HepG2 (cell line): Measurements from ENCODE around the gene DLG5. TPM values are rescaled to one million over a fixed set of nuclear protein-coding genes. Genes with fewer than 3 reads are reported as not detected.
A peak's percentile ranks its signal among the peaks of the same experiment; 100 is the strongest.

Source experiments
- CBX5 ChIP-seq: sonication (generic); formaldehyde crosslinking; IDR thresholded peaks from 2 replicates; pipeline ENCODE4 v1.4.0; 2020; ENCODE audit warnings: missing genetic modification reagents, borderline replicate concordance
- FOSL2 ChIP-seq: sonication (generic); formaldehyde crosslinking; IDR thresholded peaks from 2 replicates; pipeline ENCODE4 v1.4.0; 2020; ENCODE audit warnings: missing genetic modification reagents
- FOXA3 ChIP-seq: IDR thresholded peaks from 2 replicates; pipeline ENCODE4 v1.6.1; 2016; ENCODE audit warnings: missing genetic modification reagents, missing compliant biosample characterization
- JUN ChIP-seq: sonication (generic); formaldehyde crosslinking; IDR thresholded peaks from 2 replicates; pipeline ENCODE4 v1.4.0; 2020; ENCODE audit warnings: mild to moderate bottlenecking, missing genetic modification reagents
- PHF20 ChIP-seq: sonication (generic); formaldehyde crosslinking; IDR thresholded peaks from 2 replicates; pipeline ENCODE4 v1.5.0; 2020; ENCODE audit warnings: mild to moderate bottlenecking, missing genetic modification reagents
- SALL1 ChIP-seq: sonication (generic); formaldehyde crosslinking; IDR thresholded peaks from 2 replicates; pipeline ENCODE4 v1.8.0; 2022; ENCODE audit warnings: mild to moderate bottlenecking, missing genetic modification reagents
- SIX1 ChIP-seq: sonication (generic); formaldehyde crosslinking; IDR thresholded peaks from 2 replicates; pipeline ENCODE4 v1.4.0; 2020; ENCODE audit warnings: missing genetic modification reagents, borderline replicate concordance
- SKI ChIP-seq: fragments of 450-650 bp; IDR thresholded peaks from one replicate; pipeline ENCODE4 v1.6.1; 2018; ENCODE audit warnings: mild to moderate bottlenecking; ENCODE audit not compliant: partially characterized antibody
- TMF1 ChIP-seq: sonication (generic); formaldehyde crosslinking; IDR thresholded peaks from 2 replicates; pipeline ENCODE4 v1.8.1; 2022; ENCODE audit warnings: low read depth, missing genetic modification reagents
- ZBTB7B ChIP-seq: sonication (generic); formaldehyde crosslinking; IDR thresholded peaks from 2 replicates; pipeline ENCODE4 v1.4.0; 2020; ENCODE audit warnings: missing genetic modification reagents
- ZNF510 ChIP-seq: sonication (generic); formaldehyde crosslinking; IDR thresholded peaks from 2 replicates; pipeline ENCODE4 v1.4.0; 2020; ENCODE audit warnings: low read depth, mild to moderate bottlenecking, missing genetic modification reagents
- ZNF572 ChIP-seq: sonication (generic); formaldehyde crosslinking; IDR thresholded peaks from 2 replicates; pipeline ENCODE4 v1.5.1; 2020; ENCODE audit warnings: mild to moderate bottlenecking, missing genetic modification reagents
- ZNF703 ChIP-seq: sonication (generic); formaldehyde crosslinking; IDR thresholded peaks from 2 replicates; pipeline ENCODE4 v1.5.1; 2020; ENCODE audit warnings: missing genetic modification reagents, mild to moderate bottlenecking, moderate library complexity, borderline replicate concordance
- polyA plus RNA-seq, 8 experiments: library from polyadenylated mRNA; depleted of rRNA in 3 of 8; stranded (reverse) in 7 of 8; unstranded in 1 of 8; fragments of >200 nt; fragmentation: Illumina TruSeq in 4 of 8; extraction: Trizol in 4 of 8; gene quantifications; 2 replicates each; pipeline versions ENCODE4 v1.2.1 to v1.2.3, GENCODE V29; 2011 to 2016; ENCODE audit warnings: low read depth in 4 of 8, missing spikeins in 1 of 8, mixed read lengths in 1 of 8; ENCODE audit not compliant: insufficient read depth in 1 of 8
- total RNA-seq, 5 experiments: library from RNA; depleted of rRNA; stranded (reverse); fragments of >200 nt; fragmentation: Illumina TruSeq; extraction: Trizol; gene quantifications; 2 replicates each; pipeline ENCODE4 v1.2.3, GENCODE V29; 2016; ENCODE audit warnings: low read depth in 1 of 5
- TF ChIP-seq, protein P1 (sequence below): IDR thresholded peaks from 2 replicates; pipeline ENCODE4 v1.4.0; 2020; ENCODE audit warnings: mild to moderate bottlenecking, missing genetic modification reagents
- TF ChIP-seq, protein P2 (sequence below): sonication (generic); formaldehyde crosslinking; conservative IDR thresholded peaks from 2 replicates; pipeline ENCODE4 v1.8.0; 2022; ENCODE audit warnings: missing genetic modification reagents
- TF ChIP-seq, protein P3 (sequence below): sonication (generic); formaldehyde crosslinking; IDR thresholded peaks from 2 replicates; pipeline ENCODE4 v1.5.0; 2020; ENCODE audit warnings: mild to moderate bottlenecking, low read depth, missing genetic modification reagents, borderline replicate concordance
- TF ChIP-seq, protein P4 (sequence below): sonication (generic); formaldehyde crosslinking; IDR thresholded peaks from 2 replicates; pipeline ENCODE4 v1.4.0; 2020; ENCODE audit warnings: mild to moderate bottlenecking, missing genetic modification reagents
- TF ChIP-seq, protein P5 (sequence below): fragments of 450-650 bp; IDR thresholded peaks from 2 replicates; pipeline ENCODE4 v1.6.1; 2017; ENCODE audit warnings: mild to moderate bottlenecking

Gene DLG5
- total and polyA plus RNA-seq, 2 of the 13 experiments (the other 11 are each of a cell fraction or from before 2014, with no cell fraction given), result 15.5 to 18.2 TPM

DNA sequence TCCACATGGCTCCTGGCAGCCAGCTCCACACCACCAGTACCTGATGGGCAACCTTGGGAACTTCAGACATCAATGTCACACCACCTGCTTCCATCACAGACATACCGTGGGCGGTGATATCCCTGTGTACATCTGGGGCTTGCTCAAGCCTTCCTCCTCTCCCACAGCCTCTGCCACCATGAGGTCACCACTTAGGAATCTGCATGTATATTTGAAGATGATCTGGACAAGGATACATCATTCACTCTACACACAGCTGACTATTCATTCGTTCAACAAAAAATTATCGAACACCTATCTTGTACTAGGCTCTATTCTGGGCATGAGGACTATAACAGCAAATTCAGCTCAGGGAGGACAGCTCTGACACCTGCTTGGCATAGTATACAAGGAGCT lies 6.8 kb downstream of the DLG5 start (continued):
- TF ChIP-seq, protein P1, sequence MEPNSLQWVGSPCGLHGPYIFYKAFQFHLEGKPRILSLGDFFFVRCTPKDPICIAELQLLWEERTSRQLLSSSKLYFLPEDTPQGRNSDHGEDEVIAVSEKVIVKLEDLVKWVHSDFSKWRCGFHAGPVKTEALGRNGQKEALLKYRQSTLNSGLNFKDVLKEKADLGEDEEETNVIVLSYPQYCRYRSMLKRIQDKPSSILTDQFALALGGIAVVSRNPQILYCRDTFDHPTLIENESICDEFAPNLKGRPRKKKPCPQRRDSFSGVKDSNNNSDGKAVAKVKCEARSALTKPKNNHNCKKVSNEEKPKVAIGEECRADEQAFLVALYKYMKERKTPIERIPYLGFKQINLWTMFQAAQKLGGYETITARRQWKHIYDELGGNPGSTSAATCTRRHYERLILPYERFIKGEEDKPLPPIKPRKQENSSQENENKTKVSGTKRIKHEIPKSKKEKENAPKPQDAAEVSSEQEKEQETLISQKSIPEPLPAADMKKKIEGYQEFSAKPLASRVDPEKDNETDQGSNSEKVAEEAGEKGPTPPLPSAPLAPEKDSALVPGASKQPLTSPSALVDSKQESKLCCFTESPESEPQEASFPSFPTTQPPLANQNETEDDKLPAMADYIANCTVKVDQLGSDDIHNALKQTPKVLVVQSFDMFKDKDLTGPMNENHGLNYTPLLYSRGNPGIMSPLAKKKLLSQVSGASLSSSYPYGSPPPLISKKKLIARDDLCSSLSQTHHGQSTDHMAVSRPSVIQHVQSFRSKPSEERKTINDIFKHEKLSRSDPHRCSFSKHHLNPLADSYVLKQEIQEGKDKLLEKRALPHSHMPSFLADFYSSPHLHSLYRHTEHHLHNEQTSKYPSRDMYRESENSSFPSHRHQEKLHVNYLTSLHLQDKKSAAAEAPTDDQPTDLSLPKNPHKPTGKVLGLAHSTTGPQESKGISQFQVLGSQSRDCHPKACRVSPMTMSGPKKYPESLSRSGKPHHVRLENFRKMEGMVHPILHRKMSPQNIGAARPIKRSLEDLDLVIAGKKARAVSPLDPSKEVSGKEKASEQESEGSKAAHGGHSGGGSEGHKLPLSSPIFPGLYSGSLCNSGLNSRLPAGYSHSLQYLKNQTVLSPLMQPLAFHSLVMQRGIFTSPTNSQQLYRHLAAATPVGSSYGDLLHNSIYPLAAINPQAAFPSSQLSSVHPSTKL, result 0 out of 2 replicates have a peak, but pooled peaks have one; percentile 37
- TF ChIP-seq CBX5 (CRISPR knock-in tag) (0 out of 2 replicates have a peak, but pooled peaks have one; percentile 16), PHF20 (CRISPR knock-in tag) (no peak), ZNF572 (CRISPR knock-in tag) (no peak), ZBTB7B (CRISPR knock-in tag) (no peak), SALL1 (CRISPR knock-in tag) (peak; percentile 27; the same call in 1 of the 2 replicates), ZNF703 (CRISPR knock-in tag) (no peak), FOSL2 (peak; percentile 83), SIX1 (CRISPR knock-in tag) (no peak), JUN (CRISPR knock-in tag) (peak; percentile 81; the same call in 1 of the 2 replicates), ZNF510 (CRISPR knock-in tag) (no peak), SKI (no peak), FOXA3 (peak; percentile 71; the same call in 1 of the 2 replicates), TMF1 (CRISPR knock-in tag) (no peak)
- TF ChIP-seq, protein P2, sequence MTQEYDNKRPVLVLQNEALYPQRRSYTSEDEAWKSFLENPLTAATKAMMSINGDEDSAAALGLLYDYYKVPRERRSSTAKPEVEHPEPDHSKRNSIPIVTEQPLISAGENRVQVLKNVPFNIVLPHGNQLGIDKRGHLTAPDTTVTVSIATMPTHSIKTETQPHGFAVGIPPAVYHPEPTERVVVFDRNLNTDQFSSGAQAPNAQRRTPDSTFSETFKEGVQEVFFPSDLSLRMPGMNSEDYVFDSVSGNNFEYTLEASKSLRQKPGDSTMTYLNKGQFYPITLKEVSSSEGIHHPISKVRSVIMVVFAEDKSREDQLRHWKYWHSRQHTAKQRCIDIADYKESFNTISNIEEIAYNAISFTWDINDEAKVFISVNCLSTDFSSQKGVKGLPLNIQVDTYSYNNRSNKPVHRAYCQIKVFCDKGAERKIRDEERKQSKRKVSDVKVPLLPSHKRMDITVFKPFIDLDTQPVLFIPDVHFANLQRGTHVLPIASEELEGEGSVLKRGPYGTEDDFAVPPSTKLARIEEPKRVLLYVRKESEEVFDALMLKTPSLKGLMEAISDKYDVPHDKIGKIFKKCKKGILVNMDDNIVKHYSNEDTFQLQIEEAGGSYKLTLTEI, result no peak
- TF ChIP-seq, protein P3, sequence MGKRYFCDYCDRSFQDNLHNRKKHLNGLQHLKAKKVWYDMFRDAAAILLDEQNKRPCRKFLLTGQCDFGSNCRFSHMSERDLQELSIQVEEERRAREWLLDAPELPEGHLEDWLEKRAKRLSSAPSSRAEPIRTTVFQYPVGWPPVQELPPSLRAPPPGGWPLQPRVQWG (CRISPR knock-in tag), result no peak
- TF ChIP-seq, protein P4, sequence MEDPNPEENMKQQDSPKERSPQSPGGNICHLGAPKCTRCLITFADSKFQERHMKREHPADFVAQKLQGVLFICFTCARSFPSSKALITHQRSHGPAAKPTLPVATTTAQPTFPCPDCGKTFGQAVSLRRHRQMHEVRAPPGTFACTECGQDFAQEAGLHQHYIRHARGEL (CRISPR knock-in tag), result no peak
- TF ChIP-seq, protein P5, sequence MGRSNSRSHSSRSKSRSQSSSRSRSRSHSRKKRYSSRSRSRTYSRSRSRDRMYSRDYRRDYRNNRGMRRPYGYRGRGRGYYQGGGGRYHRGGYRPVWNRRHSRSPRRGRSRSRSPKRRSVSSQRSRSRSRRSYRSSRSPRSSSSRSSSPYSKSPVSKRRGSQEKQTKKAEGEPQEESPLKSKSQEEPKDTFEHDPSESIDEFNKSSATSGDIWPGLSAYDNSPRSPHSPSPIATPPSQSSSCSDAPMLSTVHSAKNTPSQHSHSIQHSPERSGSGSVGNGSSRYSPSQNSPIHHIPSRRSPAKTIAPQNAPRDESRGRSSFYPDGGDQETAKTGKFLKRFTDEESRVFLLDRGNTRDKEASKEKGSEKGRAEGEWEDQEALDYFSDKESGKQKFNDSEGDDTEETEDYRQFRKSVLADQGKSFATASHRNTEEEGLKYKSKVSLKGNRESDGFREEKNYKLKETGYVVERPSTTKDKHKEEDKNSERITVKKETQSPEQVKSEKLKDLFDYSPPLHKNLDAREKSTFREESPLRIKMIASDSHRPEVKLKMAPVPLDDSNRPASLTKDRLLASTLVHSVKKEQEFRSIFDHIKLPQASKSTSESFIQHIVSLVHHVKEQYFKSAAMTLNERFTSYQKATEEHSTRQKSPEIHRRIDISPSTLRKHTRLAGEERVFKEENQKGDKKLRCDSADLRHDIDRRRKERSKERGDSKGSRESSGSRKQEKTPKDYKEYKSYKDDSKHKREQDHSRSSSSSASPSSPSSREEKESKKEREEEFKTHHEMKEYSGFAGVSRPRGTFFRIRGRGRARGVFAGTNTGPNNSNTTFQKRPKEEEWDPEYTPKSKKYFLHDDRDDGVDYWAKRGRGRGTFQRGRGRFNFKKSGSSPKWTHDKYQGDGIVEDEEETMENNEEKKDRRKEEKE, result no peak
